ENCODE measurements around the gene PEX5L. TPM values are rescaled to one million over a fixed set of nuclear protein-coding genes. Genes with fewer than 3 reads are reported as not detected.
A peak's percentile ranks its signal among the peaks of the same experiment; 100 is the strongest.

Gene PEX5L
- total and polyA plus RNA-seq, 10 of the 15 experiments (the other 5 are each of a cell fraction or from before 2014, with no cell fraction given), result 0.11 to 17.0 (median 0.50) TPM

- no peak overlapping the region for H3K4me3 ChIP-seq
- 73% methylated on average over 6 of the region's 6 CpGs for WGBS (ENCODE audit: insufficient coverage, insufficient replicate concordance, low lambda C conversion rate, missing lambda C conversion rate)
- TF ChIP-seq RAD21 (IDR thresholded peaks at IDR 0.05; ENCODE audit: insufficient read depth, low read depth, low read length) (peak; percentile 71), CTCF (IDR thresholded peaks at IDR 0.05 in 2 of 3, conservative IDR thresholded peaks at IDR 0.05 in 1 of 3; ENCODE audit: control insufficient read depth in 2 of 3, extremely low read depth in 1 of 3, insufficient read depth in 1 of 3, low read depth in 3 of 3, low read length in 3 of 3) (peak; percentile 51 to 56 (median 55)), CREB1 (IDR thresholded peaks at IDR 0.05; ENCODE audit: low read depth) (no peak), SMC3 (IDR thresholded peaks at IDR 0.05; ENCODE audit: borderline replicate concordance, low read length) (peak; percentile 40; the same call in 1 of the 2 replicates), POU2F2 (IDR thresholded peaks at IDR 0.05; ENCODE audit: borderline replicate concordance, low read depth, low read length) (peak; percentile 34; the same call in 1 of the 3 replicates), NRF1 (conservative IDR thresholded peaks at IDR 0.05; ENCODE audit: low read depth, low read length) (no peak)
- peaks cover 0 to 2% of the 10 kb centered on the region in 2 experiments; a peak in 2 of 4 replicates for H3K36me3 ChIP-seq (ENCODE audit: control insufficient read depth in 2 of 2, insufficient read depth in 2 of 2, low read length in 1 of 2)
- POLR2A ChIA-PET, result no interaction called here
- FAIRE-seq (no peak), ATAC-seq (peak; percentile 68), DNase-seq (ENCODE audit: low read depth, low spot score) (no peak)
- RAD21 ChIA-PET (ENCODE audit: unreplicated experiment), result interaction anchor here (1.5 kb wide), 1 partner anchor 844 kb away, joined by 5 read pairs; no protein-coding TSS in a partner anchor
- no peak overlapping the region for H3K27ac ChIP-seq (ENCODE audit: control insufficient read depth, insufficient read depth)
- in situ Hi-C loops (cut with MboI) (loop anchor here (10.0 kb wide), 1 partner anchor 844 kb away; no protein-coding TSS in a partner anchor), intact Hi-C loops (cut with micrococcal nuclease; ENCODE audit: unreplicated experiment) (loop anchor here (2.0 kb wide), 1 partner anchor 24 kb away; no protein-coding TSS in a partner anchor)
- SMC1A ChIA-PET (ENCODE audit: uncharacterized antibody, unreplicated experiment), result interaction anchor here (0.7 to 1.4 kb wide), 5 partner anchors 15 to 844 kb away, joined by 3 to 6 read pairs (median 3); no protein-coding TSS in a partner anchor
- no peak overlapping the region for H2AFZ ChIP-seq (ENCODE audit: control insufficient read depth, low read depth, low read length)
- no peaks in the 10 kb centered on the region for H3K4me1 ChIP-seq (ENCODE audit: control insufficient read depth, insufficient read depth, low read length)
- no peak overlapping the region for H3K4me2 ChIP-seq (ENCODE audit: control insufficient read depth, insufficient read depth)
- H4K20me1 ChIP-seq (ENCODE audit: control insufficient read depth, insufficient read depth), result no peaks in the 10 kb centered on the region
- no TSS peak for BruUV-seq (replicated peaks)
- no peak overlapping the region for H3K9ac ChIP-seq (ENCODE audit: control insufficient read depth, insufficient read depth, low read length)
- CTCF ChIA-PET, result interaction anchor here (0.6 to 1.6 kb wide), 20 partner anchors 9 to 933 kb away, joined by 3 to 16 read pairs (median 3); no protein-coding TSS in a partner anchor
- H3K27me3 ChIP-seq (replicated peaks in 1 of 2; ENCODE audit: control insufficient read depth in 2 of 2, insufficient read depth in 2 of 2, low read length in 1 of 2), result no peaks in the 10 kb centered on the region
- no peaks in the 10 kb centered on the region for H3K9me3 ChIP-seq (replicated peaks; ENCODE audit: control insufficient read depth, insufficient read depth, low read length)
- H3K79me2 ChIP-seq (ENCODE audit: control insufficient read depth, insufficient read depth, low read length), result no peaks in the 10 kb centered on the region
Observed at GRCh38 chr3:179750720-179751328, 285.9 kb downstream of the PEX5L start.
